GM06990 (cell line): ENCODE measurements around the gene JAK1.

ENCODE experiments used
- DNase-seq: peaks from one replicate; pipeline ENCODE4 v3.0.0-alpha.2; 2011; ENCODE audit not compliant: insufficient read length; ENCODE audit errors: extremely low read depth
- H3K27me3 ChIP-seq: replicated peaks from 2 replicates; pipeline ENCODE4 v1.6.0; 2011; ENCODE audit warnings: low read length; ENCODE audit not compliant: control insufficient read depth, insufficient read depth
- H3K36me3 ChIP-seq: 2 replicates; pipeline ENCODE4 v1.5.1; 2011; ENCODE audit warnings: low read length; ENCODE audit not compliant: control insufficient read depth, insufficient read depth
- H3K4me3 ChIP-seq: replicated peaks from 2 replicates; pipeline ENCODE4 v1.5.1; 2011; ENCODE audit warnings: low read depth, mild to moderate bottlenecking, control low read depth, low read length
- CTCF ChIP-seq: IDR thresholded peaks from 2 replicates; pipeline ENCODE4 v1.5.1; 2011; ENCODE audit warnings: low read length, control low read depth, mild to moderate bottlenecking, inconsistent platforms; ENCODE audit not compliant: insufficient read depth, poor library complexity, severe bottlenecking

JAK1 gene

GRCh38 chr1:64841330-64842065, 124.9 kb downstream of the JAK1 start:
- no peak overlapping the region for H3K4me3 ChIP-seq
- no peak for DNase-seq
- TF ChIP-seq CTCF: no peak
- no peaks in the 10 kb centered on the region for H3K27me3 ChIP-seq
- H3K36me3 ChIP-seq: peaks cover 29% of the 10 kb centered on the region

GRCh38 chr1:64839732-64840405, 126.5 kb downstream of the JAK1 start:
- Histone ChIP-seq H3K4me3 (no peak overlapping the region), H3K36me3 (peaks cover 27% of the 10 kb centered on the region), H3K27me3 (no peaks in the 10 kb centered on the region)
- DNase-seq: no peak
- TF ChIP-seq CTCF: no peak

- H3K36me3 ChIP-seq: peaks cover 24% of the 10 kb centered on the region
- no peak for TF ChIP-seq CTCF
- DNase-seq: no peak
- H3K4me3 ChIP-seq: no peak overlapping the region
- H3K27me3 ChIP-seq: no peaks in the 10 kb centered on the region
Observed at GRCh38 chr1:64839261-64839660, 127.1 kb downstream of the JAK1 start.

- H3K27me3 ChIP-seq: no peaks in the 10 kb centered on the region
- DNase-seq: no peak
- TF ChIP-seq CTCF: no peak
- no peak overlapping the region for H3K4me3 ChIP-seq
- peaks cover 21% of the 10 kb centered on the region for H3K36me3 ChIP-seq
Observed at GRCh38 chr1:64838486-64838885, 127.9 kb downstream of the JAK1 start.

- Histone ChIP-seq H3K36me3 (peaks cover 21% of the 10 kb centered on the region), H3K27me3 (no peaks in the 10 kb centered on the region), H3K4me3 (no peak overlapping the region)
- TF ChIP-seq CTCF: no peak
- no peak for DNase-seq
Observed at GRCh38 chr1:64836802-64837201, 129.5 kb downstream of the JAK1 start.
